ENCODE measurements around the gene FBXL17.

Gene FBXL17

DNA sequence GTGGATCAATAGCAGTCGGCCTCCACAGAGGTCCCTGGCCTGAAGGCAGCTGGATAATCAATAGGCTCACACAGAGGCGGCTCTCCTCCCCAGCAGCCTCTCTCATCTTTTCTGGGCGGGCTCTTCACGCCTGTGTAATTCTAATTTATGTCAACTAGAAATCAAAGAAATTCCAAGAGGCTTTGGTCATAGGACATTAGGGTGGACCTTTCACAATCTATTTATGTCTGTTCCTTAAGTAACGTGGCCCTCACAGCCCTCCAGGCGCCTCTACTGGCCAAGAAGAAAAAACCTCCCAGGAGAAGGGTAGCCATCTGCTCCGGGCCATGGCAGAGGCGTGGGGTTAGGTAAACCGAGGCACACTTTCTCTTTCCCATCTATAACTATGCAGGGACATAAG is 506.1 kb downstream of the FBXL17 start:
- no peak for TF ChIP-seq ZNF274 (IDR thresholded peaks at IDR 0.05; ENCODE audit: low read depth, low read length)
- H3K4me3 ChIP-seq (ENCODE audit: low read length), result no peak overlapping the region

DNA sequence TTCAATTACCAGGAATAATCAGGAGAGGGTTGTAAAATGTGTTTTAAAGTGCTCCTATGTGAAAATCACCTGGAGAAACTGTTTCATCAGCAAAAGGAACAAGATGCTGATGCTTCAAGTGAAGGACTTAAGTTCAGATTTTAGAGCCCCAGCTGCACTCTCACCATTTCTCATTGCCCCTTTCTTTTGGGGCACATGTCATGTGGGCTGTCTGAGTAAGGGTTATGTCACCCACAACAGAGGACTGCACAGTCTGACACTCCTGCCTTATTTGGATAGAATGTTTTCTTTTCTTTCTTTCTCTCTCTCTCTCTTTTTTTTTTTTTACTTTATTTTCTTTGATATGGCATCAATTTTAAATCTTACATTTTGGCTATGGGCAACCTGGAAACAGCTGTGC is 507.1 kb downstream of the FBXL17 start:
- H3K4me3 ChIP-seq (ENCODE audit: low read length), result no peak overlapping the region
- TF ChIP-seq ZNF274 (IDR thresholded peaks at IDR 0.05; ENCODE audit: low read depth, low read length), result no peak

DNA sequence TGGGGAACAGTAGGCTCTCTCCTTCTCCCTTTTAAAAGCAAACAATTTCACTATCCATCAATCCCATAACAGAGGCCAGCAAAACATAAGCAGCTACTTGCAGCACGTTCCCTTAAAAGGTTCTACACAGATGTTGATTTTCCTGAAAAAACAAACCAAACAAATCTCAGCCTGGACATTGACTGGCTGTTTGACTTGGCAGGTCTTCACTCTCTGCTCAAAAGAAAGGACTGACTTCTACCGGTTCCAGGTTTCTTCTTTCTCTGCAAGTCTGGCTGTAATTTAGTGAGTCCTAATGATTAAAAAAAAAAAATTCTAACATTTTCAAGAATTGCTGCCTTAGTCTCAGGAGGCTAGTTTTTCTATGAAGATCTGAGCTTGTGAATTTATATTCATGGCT is 508.0 kb downstream of the FBXL17 start:
- H3K4me3 ChIP-seq (ENCODE audit: low read length), result no peak overlapping the region
- no peak for TF ChIP-seq ZNF274 (IDR thresholded peaks at IDR 0.05; ENCODE audit: low read depth, low read length)

DNA sequence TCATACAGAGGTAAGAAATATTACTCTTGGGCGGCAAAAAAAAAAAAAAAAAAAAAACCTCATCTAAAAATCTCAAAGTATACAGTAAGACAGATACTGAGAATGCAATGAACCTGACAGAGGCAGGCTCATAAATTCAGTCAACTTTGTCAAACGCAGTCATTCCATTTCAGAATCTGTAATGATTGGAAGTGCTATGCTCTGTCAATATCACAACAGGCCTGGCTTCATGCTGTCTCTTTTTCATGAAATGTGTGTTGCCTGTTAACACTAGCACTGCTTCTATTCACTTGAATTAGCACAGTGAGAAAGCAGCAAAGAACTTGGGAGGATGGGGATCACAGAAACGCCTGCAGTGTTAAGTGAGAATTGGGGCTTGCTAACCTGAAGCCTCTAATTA is 510.9 kb downstream of the FBXL17 start:
- H3K4me3 ChIP-seq (ENCODE audit: low read length), result no peak overlapping the region
- TF ChIP-seq ZNF274 (IDR thresholded peaks at IDR 0.05; ENCODE audit: low read depth, low read length), result no peak

DNA sequence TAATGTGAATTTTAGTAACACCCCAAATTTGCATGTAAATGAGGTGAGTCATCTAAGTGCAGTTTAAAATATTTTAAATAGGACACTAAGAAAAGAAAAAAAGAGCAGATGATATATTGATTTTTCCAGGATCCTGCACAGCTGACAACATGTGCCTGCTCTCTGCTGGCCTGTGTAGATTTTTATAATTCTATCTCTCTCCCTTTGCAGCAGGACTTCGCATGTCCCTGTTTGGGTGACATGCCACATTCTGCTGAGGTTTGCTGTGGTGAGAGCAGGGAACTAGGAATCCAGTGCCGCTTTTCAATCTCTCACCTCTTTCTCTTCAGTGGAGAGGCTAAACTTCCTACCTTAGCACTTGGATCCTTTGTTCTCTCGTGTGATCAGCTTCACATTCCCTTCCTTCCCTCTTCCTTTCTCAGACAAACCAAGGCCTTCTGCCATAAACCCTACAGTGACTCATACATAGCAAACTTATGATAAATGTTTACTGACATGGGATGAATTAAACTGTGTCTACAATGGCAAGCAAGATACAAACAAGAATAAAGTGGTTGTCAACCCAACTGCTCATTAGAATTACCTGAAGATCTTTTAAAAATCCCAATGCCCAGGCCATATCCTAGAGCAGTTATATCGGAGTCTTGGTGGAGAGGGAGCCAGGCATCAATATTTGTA is 512.3 kb downstream of the FBXL17 start:
- TF ChIP-seq ZNF274 (IDR thresholded peaks at IDR 0.05; ENCODE audit: low read depth, low read length), result no peak
- no peak overlapping the region for H3K4me3 ChIP-seq (ENCODE audit: low read length)

DNA sequence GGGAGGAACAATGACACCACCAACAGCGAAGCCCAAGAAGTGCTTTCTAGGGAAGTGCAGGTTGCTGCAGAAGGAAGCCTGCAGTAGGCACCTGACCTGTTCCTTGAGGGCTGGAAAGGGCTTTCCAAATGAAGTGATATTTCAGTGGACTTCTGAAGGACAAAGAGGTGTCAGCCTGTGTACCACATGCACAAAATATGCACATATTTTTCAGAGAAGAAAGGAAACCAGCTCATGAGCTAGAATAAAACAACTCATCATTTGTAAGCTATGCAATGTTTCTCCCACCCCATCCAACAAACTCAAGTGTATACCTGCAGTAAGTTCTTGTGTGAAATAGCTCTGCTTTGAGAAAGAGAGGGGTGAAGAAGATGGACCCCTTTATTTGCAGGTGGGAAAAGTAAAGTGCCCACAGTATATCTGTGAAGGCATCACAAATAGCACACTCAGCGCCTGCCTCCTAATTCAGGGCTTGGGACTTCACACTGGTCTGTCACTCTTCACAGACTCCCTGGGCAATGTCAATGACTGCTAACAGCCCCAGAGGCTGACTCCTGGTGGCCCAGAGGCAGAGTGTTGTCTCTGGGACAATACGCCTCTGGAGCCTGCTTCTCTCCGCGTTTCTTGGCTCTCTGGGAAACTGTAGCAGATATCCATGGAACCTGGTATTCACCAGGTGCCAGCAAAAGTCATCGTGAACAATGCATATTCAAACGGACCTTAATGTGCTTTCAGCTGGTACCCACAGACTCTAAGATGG is 513.1 kb downstream of the FBXL17 start:
- no peak overlapping the region for H3K4me3 ChIP-seq (ENCODE audit: low read length)

DNA sequence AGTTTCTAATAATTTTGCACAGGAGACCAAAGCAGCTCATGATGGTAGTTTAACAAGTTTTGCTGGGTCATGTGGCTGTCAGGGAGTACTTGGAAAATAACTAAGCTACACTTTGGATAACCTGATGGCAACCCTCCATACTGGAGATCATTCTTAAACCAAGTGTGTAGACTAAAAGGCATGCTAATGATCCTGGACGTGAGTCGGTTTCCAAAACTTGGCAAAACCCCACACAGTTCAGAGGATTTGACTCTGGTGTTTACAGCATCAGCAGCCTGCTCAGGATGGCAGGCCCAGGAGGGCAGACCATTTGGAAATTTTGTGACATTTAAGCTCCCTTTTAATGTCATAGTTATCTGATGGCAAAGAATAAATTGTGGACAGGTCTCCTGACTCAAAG is 514.6 kb downstream of the FBXL17 start:
- TF ChIP-seq ZNF274 (IDR thresholded peaks at IDR 0.05; ENCODE audit: low read depth, low read length), result no peak
- H3K4me3 ChIP-seq (ENCODE audit: low read length), result no peak overlapping the region

More for the DNA sequence above, 513.1 kb downstream of the FBXL17 start:
- TF ChIP-seq ZNF274 (IDR thresholded peaks at IDR 0.05; ENCODE audit: low read depth, low read length), result no peak

DNA sequence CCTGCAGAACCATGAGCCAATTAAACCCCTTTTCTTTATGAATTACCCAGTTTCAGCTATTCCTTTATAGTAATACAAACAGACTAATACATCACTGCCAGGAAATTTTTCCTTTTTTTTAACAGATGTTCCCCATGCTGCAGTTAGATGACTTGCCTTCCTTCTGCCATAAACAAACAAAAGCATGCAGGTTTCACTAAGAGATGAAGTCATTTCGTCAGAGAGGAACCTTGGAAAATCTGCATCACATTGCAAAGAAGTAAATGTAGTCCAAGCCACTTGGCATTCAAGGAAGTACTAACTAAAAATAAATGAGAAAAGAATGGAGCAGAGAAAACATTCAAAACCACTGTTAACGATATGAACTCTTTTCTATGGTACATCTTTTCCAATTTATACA is 517.1 kb downstream of the FBXL17 start:
- TF ChIP-seq ZNF274 (IDR thresholded peaks at IDR 0.05; ENCODE audit: low read depth, low read length), result no peak
- no peak overlapping the region for H3K4me3 ChIP-seq (ENCODE audit: low read length)

DNA sequence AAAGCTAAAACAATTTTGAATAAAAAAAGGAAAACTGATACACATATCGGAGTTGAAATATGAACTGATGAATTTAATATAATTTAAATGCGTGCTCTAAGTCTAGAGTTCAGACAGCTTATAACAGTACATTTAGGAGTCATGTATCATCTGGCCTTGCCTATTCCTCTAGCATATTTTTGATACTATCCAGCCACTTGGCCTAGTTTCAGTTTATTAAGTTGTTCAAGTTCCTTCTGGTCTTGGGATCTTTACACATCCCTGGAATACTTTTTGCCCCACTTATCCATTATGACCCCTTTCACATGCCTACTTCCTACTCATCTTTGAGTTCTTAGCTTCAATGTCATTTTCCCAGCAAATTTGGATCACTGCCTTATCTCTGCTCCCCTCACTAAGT is 518.8 kb downstream of the FBXL17 start:
- TF ChIP-seq ZNF274 (IDR thresholded peaks at IDR 0.05; ENCODE audit: low read depth, low read length), result no peak
- no peak overlapping the region for H3K4me3 ChIP-seq (ENCODE audit: low read length)

DNA sequence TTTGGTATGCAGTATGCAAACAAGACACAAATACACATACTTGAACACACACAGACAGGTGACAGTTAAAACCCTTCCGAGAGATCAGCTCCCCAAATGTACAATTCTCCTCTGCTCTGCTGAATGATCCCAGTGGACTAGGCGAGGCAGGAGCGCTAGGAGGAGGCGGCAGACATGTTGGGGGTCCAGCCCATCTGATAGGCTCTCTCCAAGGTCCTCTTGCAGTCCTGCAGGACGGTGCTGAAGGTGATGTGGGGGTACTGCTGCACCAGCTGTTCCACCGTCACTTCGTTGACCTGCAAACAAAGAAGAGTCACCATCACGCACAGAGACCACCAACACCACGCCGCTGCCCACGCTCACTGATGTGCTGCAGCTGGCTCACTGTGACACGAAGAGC is 520.3 kb downstream of the FBXL17 start:
- no peak for TF ChIP-seq ZNF274 (IDR thresholded peaks at IDR 0.05; ENCODE audit: low read depth, low read length)
- no peak overlapping the region for H3K4me3 ChIP-seq (ENCODE audit: low read length)

DNA sequence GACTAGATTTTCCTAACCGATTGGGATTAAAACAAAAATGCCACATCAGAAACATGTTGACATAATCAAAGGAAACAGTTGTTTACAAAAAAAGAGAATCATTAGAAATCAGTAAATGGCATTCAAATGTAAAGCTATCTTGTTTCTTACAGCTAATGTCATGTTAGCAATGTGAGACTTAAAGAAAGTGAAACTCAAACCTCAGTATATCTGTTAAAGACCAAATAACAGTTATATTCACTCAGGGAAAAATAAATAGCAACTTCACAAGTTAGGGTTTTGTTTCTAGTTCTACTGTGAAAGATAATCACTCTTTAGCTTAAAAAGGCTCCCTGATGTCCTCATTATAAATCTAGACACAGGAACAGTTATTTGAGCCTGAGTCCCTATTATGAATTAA is 521.9 kb downstream of the FBXL17 start:
- H3K4me3 ChIP-seq (ENCODE audit: low read length), result no peak overlapping the region
- no peak for TF ChIP-seq ZNF274 (IDR thresholded peaks at IDR 0.05; ENCODE audit: low read depth, low read length)

DNA sequence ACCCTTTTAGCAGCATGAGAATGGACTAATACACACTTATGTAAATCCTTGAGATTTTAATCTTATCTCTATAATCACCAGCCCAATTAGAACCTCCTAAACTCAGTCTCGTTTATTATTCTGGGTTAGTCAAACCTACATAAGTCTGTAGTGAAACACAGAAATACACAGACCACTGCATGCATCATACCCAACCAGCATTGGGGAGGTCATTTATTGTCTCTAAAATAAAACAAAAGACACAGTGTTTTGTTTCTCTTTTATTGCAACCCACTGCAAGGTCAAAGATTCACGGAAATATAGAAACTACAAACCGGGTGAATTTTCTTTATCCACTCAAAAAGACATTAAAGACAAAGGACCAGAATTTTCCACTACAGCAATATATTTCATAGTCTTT is 523.1 kb downstream of the FBXL17 start:
- H3K4me3 ChIP-seq (ENCODE audit: low read length), result no peak overlapping the region
- TF ChIP-seq ZNF274 (IDR thresholded peaks at IDR 0.05; ENCODE audit: low read depth, low read length), result no peak

DNA sequence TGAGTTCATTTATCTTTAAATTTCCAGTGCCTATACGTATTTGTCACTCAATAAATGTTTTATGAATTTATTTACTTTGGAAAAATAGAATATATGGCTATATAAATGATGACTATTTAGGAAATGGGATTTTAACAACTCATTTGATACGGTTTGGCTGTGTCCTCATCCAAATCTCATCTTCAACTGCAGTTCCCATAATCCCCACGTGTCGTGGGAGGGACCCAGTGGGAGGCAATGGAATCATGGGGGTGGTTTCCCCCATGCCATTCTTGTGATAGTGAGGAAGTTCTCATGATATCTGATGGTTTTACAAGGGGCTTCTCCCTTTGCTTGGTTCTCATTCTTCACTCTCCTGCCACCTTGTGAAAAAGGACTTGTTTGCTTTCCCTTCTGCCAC is 523.6 kb downstream of the FBXL17 start:
- H3K4me3 ChIP-seq (ENCODE audit: low read length), result no peak overlapping the region
- no peak for TF ChIP-seq ZNF274 (IDR thresholded peaks at IDR 0.05; ENCODE audit: low read depth, low read length)

DNA sequence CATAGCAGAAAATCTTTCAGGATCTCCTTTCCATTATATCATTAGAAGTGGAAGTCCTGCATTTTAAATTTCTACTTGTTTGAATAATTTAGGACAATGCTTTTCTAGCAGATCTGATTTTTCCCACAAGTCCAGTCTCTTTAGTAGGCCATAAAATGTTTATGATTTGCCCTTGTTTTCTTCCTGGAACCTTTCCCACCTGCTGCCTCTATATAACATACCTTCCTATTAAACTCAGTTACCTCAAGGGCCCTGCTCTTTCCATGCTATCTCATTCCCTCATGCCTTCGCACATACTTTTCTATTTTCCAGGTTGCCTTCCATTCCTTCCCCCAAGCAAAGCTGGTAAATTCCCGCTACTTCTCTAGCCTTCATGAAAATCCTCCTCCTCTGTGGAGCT is 524.1 kb downstream of the FBXL17 start:
- no peak overlapping the region for H3K4me3 ChIP-seq (ENCODE audit: low read length)
- TF ChIP-seq ZNF274 (IDR thresholded peaks at IDR 0.05; ENCODE audit: low read depth, low read length), result no peak

DNA sequence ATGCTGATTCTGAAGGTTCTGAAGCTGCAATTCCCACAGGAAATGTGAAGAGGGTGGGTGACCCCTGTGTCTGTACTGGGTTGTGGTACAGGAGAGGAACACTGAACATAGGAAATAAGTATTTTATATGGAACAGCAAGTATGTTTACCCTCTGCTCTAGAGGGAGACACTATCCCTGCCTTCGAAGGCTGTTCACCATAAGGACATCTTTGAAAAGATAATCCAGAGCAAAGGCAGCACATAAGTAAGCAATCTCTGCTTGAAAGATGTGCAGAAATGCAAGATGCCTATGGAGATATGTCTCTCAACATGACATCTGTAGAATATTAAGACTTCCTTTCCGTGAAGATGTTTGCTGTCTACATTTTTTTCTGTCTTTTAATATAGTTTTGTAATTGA is 526.7 kb downstream of the FBXL17 start:
- no peak overlapping the region for H3K4me3 ChIP-seq (ENCODE audit: low read length)
- no peak for TF ChIP-seq ZNF274 (IDR thresholded peaks at IDR 0.05; ENCODE audit: low read depth, low read length)
